ENCODE data around the gene ARHGAP45. TPM values are rescaled to one million over a fixed set of nuclear protein-coding genes. Genes with fewer than 3 reads are reported as not detected.

Gene ARHGAP45
- total RNA-seq, 4 donors from 2014 or later = 82.6 to 187 (median 118) TPM

DNA sequence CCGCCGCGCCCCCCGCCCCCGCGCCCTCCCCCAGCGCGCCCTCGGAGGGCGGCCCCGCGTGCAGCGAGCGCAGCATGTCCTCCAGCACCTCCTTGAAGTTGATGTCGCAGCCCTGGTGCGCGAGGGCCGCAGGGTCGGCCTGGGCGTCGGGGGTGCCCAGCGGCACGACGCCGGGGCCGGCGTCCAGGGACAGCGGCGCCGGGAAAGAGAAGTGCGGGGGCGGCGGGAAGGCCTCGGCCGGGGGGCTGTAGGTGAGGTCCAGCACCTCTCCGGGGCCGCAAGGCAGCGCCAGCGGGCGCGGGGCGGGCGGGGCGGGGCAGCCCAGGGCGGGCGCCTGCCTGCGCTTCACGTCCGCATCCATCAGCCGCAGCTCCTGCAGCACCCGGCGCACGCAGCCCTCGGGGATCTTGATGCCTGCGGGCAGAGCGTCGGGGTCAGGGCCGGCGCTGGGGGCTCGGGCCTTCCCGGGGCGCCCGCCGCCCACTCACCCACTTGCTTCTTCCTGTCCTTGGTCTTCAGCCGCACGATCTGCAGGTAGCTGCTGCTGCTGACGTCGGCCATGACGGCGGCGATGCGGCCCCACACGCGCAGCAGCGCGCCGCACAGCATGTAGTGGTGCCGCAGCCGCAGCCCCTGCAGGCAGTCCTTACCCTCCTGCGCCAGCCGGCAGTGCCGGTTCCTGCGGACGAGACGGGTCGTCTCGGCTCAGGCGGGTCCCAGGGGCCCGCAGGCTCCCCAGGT is 41.5 kb downstream of the ARHGAP45 start:
- Histone ChIP-seq H3K4me1 (peaks cover 0 to 42% (median 16%) of the 10 kb centered on the region in 4 donors), H3K27ac (no peak overlapping the region), H3K36me3 (peaks cover 0 to 74% (median 0%) of the 10 kb centered on the region in 3 donors), H3K27me3 (no peaks in the 10 kb centered on the region), H3K4me3 (no peak overlapping the region), H3K9me3 (no peaks in the 10 kb centered on the region)
- no peak for DNase-seq
- no peak for TF ChIP-seq CTCF (IDR thresholded peaks at IDR 0.05)
- TF ChIP-seq POLR2A (IDR thresholded peaks at IDR 0.05) = no peak

DNA sequence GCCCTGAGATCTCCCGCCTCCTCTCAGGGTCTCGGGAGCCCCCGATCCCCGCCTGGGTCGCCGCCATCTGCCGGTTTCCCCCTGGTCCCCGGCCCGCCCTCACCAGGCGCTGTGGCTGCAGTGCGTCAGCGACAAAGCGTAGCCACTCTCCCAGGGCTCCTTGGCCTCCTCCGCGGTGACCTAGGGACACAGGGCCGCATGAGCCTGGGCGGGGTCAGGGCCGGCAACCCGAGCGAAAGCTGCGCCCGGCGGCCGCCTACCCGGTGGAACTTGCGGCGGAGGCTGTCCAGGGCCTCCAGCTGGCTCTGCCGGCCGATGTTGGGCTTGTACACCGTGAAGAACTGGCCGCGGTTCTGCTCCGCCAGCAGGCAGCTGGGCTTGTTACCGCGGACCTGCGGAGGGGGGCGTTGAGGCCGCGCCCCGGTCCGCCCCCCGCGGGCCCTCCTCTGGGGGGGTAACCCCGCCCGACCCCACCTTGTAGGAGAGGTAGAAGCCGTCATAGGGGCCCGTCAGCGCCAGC is 42.1 kb downstream of the ARHGAP45 start:
- Histone ChIP-seq H3K27ac (no peak overlapping the region), H3K36me3 (peaks cover 0 to 77% (median 0%) of the 10 kb centered on the region in 3 donors), H3K9me3 (no peaks in the 10 kb centered on the region), H3K27me3 (no peaks in the 10 kb centered on the region), H3K4me3 (no peak overlapping the region), H3K4me1 (peaks cover 0 to 47% (median 21%) of the 10 kb centered on the region in 4 donors)
- TF ChIP-seq CTCF (IDR thresholded peaks at IDR 0.05) (no peak), POLR2A (IDR thresholded peaks at IDR 0.05) (no peak)
- DNase-seq = no peak

GRCh38 chr19:1109697-1110671 is 43.0 kb downstream of the ARHGAP45 start:
- TF ChIP-seq CTCF (IDR thresholded peaks at IDR 0.05) (no peak), POLR2A (IDR thresholded peaks at IDR 0.05) (no peak)
- Histone ChIP-seq H3K36me3 (peaks cover 0 to 86% (median 0%) of the 10 kb centered on the region in 3 donors), H3K4me1 (peaks cover 0 to 50% (median 20%) of the 10 kb centered on the region in 4 donors), H3K9me3 (no peaks in the 10 kb centered on the region), H3K27ac (no peak overlapping the region), H3K27me3 (no peaks in the 10 kb centered on the region), H3K4me3 (no peak overlapping the region)
- no peak for DNase-seq

GRCh38 chr19:1110809-1111640 is 44.1 kb downstream of the ARHGAP45 start:
- TF ChIP-seq POLR2A (IDR thresholded peaks at IDR 0.05) (no peak), CTCF (IDR thresholded peaks at IDR 0.05) (no peak)
- Histone ChIP-seq H3K9me3 (no peaks in the 10 kb centered on the region), H3K4me1 (peaks cover 0 to 39% (median 15%) of the 10 kb centered on the region in 4 donors), H3K27ac (no peak overlapping the region), H3K36me3 (peaks cover 0 to 87% (median 0%) of the 10 kb centered on the region in 3 donors), H3K4me3 (no peak overlapping the region), H3K27me3 (no peaks in the 10 kb centered on the region)
- DNase-seq = no peak

Measured in Peyer's patch (tissue), 4 donors.